DND-41 (cell line): ENCODE results near the gene ANKLE2.

ENCODE experiments used
- ATAC-seq: fragments of 200-7000 bp; cut with Tn5 transposase; 3 replicates; pipeline ENCODE4 v1.9.1; 2021; ENCODE audit warnings: low read depth; ENCODE audit not compliant: insufficient read depth
- DNase-seq: peaks from one replicate; pipeline ENCODE4 v3.0.0-alpha.2; 2020
- H2AFZ ChIP-seq: 2 replicates; pipeline ENCODE4 v1.6.0; 2012; ENCODE audit warnings: low read depth, low read length
- H3K27ac ChIP-seq: 2 replicates; pipeline ENCODE4 v1.5.1; 2012; ENCODE audit warnings: low read length, inconsistent platforms
- H3K27me3 ChIP-seq: fragments of 200-600 bp; sonication (generic); 2 replicates; pipeline ENCODE4 v1.6.0; 2012; ENCODE audit warnings: low read length, mild to moderate bottlenecking, inconsistent platforms; ENCODE audit not compliant: insufficient read depth, poor library complexity
- H3K36me3 ChIP-seq: 2 replicates; pipeline ENCODE4 v1.5.1; 2012; ENCODE audit warnings: low read length, inconsistent platforms; ENCODE audit not compliant: insufficient read depth
- H3K4me1 ChIP-seq: 2 replicates; pipeline ENCODE4 v1.5.1; 2012; ENCODE audit warnings: mild to moderate bottlenecking, low read length; ENCODE audit not compliant: insufficient read depth
- H3K4me2 ChIP-seq: 2 replicates; pipeline ENCODE4 v1.6.0; 2012; ENCODE audit warnings: mild to moderate bottlenecking, moderate library complexity, low read length, inconsistent platforms; ENCODE audit not compliant: insufficient read depth
- H3K4me3 ChIP-seq, 2 experiments: fragments of 200-600 bp in 1 of 2; shearing (Covaris generic) in 1 of 2; 2 replicates each; pipeline ENCODE4 v1.5.1; 2012 to 2016; ENCODE audit warnings: inconsistent platforms in 2 of 2, low read length in 2 of 2, mild to moderate bottlenecking in 2 of 2, low read depth in 1 of 2, moderate library complexity in 1 of 2
- H3K79me2 ChIP-seq: 2 replicates; pipeline ENCODE4 v1.6.0; 2012; ENCODE audit warnings: low read length, inconsistent platforms; ENCODE audit not compliant: insufficient read depth
- H3K9ac ChIP-seq: 2 replicates; pipeline ENCODE4 v1.6.0; 2012; ENCODE audit warnings: low read depth, mild to moderate bottlenecking, inconsistent platforms, low read length, moderate library complexity
- H3K9me3 ChIP-seq: 2 replicates; pipeline ENCODE4 v1.5.1; 2012; ENCODE audit warnings: low read length, moderate library complexity, mild to moderate bottlenecking, inconsistent platforms; ENCODE audit not compliant: insufficient read depth, severe bottlenecking
- H4K20me1 ChIP-seq: 2 replicates; pipeline ENCODE4 v1.6.0; 2012; ENCODE audit warnings: low read length; ENCODE audit not compliant: insufficient read depth
- EZH2 ChIP-seq: IDR thresholded peaks from 3 replicates; pipeline ENCODE4 v1.6.1; 2012; ENCODE audit warnings: borderline replicate concordance, low read depth, mild to moderate bottlenecking, moderate library complexity, low read length, inconsistent platforms; ENCODE audit not compliant: severe bottlenecking
- TF ChIP-seq, protein P1 (sequence below): IDR thresholded peaks from 2 replicates; pipeline ENCODE4 v1.5.1; 2012; ENCODE audit warnings: borderline replicate concordance, low read length, moderate library complexity, mild to moderate bottlenecking; ENCODE audit not compliant: poor library complexity, severe bottlenecking; ENCODE audit errors: extremely low read depth

The ANKLE2 gene

DNA sequence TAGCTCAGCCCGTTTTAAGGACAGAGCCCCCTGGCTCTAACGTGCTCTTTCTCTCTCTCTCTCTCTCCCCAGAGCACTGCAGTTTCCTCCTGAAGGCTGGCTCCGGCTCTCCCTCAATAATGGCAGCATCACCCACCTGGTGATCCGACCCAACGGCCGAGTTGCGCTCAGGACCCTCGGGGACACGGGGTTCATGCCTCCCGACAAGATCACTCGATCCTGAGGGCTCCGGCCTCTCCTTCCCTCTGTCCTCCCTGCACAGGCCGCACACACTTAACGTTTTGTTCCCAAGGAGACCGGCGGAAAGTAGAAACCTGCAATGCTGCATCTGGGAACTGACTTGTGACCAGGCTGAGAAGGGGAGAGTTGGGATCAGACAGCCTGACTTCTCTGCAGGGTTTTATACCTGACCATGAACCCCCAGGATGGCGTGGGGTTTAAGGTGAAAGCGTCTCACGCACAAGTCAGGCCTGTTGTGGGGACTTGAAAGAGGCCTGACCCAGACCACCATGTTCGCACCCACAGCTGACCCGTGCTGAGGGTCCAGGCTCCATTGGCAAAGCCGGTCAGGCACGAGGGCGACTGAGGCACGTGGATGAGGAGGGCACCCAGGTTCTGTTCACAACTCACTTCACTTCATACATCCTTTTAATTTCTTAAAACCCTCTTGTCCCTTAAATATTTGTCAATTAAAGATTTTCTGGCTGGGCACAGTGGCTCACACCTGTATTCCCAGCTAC, 40.9 kb downstream of the ANKLE2 start:
- ATAC-seq, result no peak

DNA sequence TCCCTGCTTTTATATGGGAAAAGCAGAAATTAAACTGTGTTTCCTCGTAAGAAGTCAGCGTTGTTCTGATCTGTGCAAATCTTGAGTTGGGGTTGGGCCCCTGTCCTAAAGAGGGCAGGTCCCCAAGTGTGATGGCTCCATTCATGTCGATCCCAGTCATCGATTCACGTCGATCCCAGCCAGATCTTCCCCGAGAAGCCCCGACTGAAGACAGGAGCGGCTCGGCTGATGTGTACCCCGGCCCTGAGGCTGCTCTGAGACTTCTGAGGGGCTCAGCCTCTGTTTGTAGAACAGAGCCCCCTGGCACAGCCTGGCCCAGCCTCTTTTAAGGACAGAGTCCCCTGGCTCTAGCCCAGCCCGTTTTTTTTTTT, 41.7 kb downstream of the ANKLE2 start:
- DNase-seq (no peak), ATAC-seq (no peak)
- no peak overlapping the region for H3K4me3 ChIP-seq
- H4K20me1 ChIP-seq, result peaks cover 70% of the 10 kb centered on the region
- H3K27ac ChIP-seq, result no peak overlapping the region
- H3K4me1 ChIP-seq, result no peaks in the 10 kb centered on the region
- H3K4me2 ChIP-seq, result no peak overlapping the region
- TF ChIP-seq EZH2, result no peak
- TF ChIP-seq, protein P1, sequence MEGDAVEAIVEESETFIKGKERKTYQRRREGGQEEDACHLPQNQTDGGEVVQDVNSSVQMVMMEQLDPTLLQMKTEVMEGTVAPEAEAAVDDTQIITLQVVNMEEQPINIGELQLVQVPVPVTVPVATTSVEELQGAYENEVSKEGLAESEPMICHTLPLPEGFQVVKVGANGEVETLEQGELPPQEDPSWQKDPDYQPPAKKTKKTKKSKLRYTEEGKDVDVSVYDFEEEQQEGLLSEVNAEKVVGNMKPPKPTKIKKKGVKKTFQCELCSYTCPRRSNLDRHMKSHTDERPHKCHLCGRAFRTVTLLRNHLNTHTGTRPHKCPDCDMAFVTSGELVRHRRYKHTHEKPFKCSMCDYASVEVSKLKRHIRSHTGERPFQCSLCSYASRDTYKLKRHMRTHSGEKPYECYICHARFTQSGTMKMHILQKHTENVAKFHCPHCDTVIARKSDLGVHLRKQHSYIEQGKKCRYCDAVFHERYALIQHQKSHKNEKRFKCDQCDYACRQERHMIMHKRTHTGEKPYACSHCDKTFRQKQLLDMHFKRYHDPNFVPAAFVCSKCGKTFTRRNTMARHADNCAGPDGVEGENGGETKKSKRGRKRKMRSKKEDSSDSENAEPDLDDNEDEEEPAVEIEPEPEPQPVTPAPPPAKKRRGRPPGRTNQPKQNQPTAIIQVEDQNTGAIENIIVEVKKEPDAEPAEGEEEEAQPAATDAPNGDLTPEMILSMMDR, result no peak
- H2AFZ ChIP-seq, result no peak overlapping the region
- no peak overlapping the region for H3K9ac ChIP-seq
- no peaks in the 10 kb centered on the region for H3K9me3 ChIP-seq
- peaks cover 35% of the 10 kb centered on the region for H3K79me2 ChIP-seq
- H3K27me3 ChIP-seq, result no peaks in the 10 kb centered on the region
- peaks cover 81% of the 10 kb centered on the region for H3K36me3 ChIP-seq

More for the DNA sequence above, 40.9 kb downstream of the ANKLE2 start:
- no peak for DNase-seq
- Histone ChIP-seq H4K20me1 (peaks cover 70% of the 10 kb centered on the region), H3K27me3 (no peaks in the 10 kb centered on the region), H3K9ac (no peak overlapping the region), H3K27ac (no peak overlapping the region), H3K4me1 (no peaks in the 10 kb centered on the region), H3K4me2 (no peak overlapping the region), H3K9me3 (no peaks in the 10 kb centered on the region), H3K79me2 (peaks cover 32% of the 10 kb centered on the region), H3K4me3 (no peak overlapping the region), H3K36me3 (peaks cover 85% of the 10 kb centered on the region), H2AFZ (no peak overlapping the region)
- TF ChIP-seq, protein P1, result no peak
- TF ChIP-seq EZH2, result no peak

DNA sequence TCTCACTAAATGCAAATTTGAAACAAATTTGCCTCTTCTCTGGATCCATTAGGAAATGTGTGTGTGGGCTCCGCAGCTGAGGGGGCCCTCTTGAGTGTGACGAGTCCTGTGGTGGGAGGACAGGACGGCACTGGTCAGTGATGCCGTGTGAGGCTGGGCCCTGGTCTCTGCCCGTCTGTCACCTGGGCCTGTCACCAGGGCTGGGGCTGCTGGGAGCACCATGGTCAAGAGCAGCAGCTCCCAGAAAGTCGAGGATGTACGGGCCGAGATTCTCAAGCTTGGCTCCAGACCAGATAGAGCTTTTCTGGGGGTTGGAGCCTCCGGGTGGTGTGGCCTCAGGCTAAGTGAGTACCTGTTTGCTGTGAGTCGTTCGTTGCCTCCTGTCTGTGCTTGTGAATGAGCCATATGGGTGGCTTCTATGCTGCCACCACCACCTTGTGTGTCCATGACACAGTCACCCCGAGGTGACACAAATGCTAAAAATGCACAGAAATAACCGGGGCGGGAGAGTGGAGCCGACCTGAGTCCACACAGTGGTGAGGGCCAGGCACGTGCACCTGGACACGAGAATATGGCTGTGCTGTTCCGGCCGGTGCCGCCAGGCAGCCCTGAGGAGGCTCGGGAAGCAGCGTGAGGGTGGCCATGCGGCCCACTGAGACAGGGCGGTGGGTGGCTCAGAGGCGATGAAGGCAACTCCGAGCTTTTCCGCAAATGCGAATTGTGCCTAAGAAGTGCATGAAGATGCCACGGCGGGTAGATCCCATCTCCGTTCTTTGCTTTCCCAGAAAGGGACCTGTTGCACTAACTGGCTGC, 42.3 kb downstream of the ANKLE2 start:
- no peak overlapping the region for H3K9ac ChIP-seq
- H3K27ac ChIP-seq, result no peak overlapping the region
- no peak for TF ChIP-seq EZH2
- TF ChIP-seq, protein P1, result no peak
- no peaks in the 10 kb centered on the region; the same call in 1 of the 2 replicates for H3K4me1 ChIP-seq
- no peaks in the 10 kb centered on the region for H3K27me3 ChIP-seq
- H2AFZ ChIP-seq, result no peak overlapping the region
- H3K79me2 ChIP-seq, result peaks cover 41% of the 10 kb centered on the region
- no peaks in the 10 kb centered on the region for H3K9me3 ChIP-seq
- peaks cover 70% of the 10 kb centered on the region for H4K20me1 ChIP-seq
- peaks cover 81% of the 10 kb centered on the region for H3K36me3 ChIP-seq
- H3K4me2 ChIP-seq, result no peak overlapping the region
- DNase-seq (no peak), ATAC-seq (no peak)
- H3K4me3 ChIP-seq, result no peak overlapping the region
